EL (cell line): ENCODE data around the gene MAPKAPK3.

Source experiments
- DNase-seq: peaks from one replicate; pipeline ENCODE4 v3.0.0-alpha.2; 2016

Gene MAPKAPK3

DNA sequence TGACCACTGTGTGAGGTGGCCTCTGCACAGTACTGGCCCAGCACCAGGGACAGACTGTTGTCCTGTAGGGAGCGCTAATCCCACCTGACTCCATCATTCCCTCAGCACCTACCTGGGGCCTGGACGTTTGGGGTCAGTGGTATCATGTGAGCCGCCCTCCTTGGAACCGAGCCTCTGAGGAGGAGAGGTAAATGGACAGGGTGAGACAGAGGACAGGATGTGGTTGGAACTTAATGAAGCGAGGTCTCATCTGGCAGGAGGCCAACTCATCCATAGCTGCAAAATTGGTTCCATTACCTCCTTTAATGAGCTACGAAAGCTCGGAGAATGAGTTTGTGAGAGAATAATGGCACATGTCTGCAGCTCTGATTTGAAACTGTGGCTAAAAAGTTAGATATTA is 13.9 kb downstream of the MAPKAPK3 start:
- DNase-seq = no peak

- peak; percentile 55 for DNase-seq
Observed at GRCh38 chr3:50632450-50632849, 15.5 kb downstream of the MAPKAPK3 start.

DNA sequence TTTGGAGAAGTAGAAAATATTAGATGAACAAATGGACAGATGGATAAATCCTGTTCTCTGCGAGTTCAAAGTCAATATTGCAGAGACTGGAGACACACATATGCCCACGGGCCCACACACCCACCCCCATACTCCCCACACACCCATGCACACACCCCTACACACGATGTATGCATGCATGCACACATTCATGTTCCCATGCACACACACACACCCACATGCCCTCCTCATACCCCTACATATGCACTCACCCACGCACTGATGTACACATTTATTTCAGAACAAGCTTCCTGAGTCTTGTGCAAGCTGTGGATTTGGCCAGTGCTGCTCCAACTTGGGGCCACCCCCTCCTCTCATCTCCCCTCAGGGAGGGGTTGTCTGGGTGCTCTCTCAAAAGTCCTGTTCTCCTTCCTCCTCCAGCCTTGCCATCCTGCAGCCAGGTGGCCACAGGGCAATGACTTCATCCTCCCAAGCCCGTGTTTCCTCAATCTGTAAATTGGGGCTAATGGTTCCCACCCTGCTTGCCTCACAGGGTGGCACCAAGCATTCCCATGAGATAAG is 16.4 kb downstream of the MAPKAPK3 start:
- no peak for DNase-seq

- no peak for DNase-seq
Observed at GRCh38 chr3:50635066-50635465, 18.1 kb downstream of the MAPKAPK3 start.

DNA sequence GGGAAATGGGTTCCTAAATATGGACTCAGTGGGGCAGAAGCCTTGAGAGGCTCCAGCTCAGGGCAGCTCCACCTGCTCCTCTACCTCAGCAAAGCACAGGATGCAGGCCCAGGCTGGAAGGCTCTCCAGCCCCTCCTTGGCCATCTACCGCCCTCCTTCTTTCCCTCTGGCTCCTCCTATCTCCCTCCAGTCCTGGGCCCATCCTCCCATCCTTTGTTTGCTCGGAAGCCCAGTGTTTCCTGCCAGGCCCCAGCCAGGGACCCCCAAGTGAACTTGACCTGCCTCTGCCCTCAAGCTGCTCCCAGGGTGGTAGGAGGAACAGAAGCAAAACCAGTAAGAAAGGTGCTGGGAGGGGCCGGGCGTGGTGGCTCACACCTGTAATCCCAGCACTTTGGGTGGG is 20.1 kb downstream of the MAPKAPK3 start:
- no peak for DNase-seq

GRCh38 chr3:50637945-50638344 is 21.0 kb downstream of the MAPKAPK3 start:
- DNase-seq = no peak

DNA sequence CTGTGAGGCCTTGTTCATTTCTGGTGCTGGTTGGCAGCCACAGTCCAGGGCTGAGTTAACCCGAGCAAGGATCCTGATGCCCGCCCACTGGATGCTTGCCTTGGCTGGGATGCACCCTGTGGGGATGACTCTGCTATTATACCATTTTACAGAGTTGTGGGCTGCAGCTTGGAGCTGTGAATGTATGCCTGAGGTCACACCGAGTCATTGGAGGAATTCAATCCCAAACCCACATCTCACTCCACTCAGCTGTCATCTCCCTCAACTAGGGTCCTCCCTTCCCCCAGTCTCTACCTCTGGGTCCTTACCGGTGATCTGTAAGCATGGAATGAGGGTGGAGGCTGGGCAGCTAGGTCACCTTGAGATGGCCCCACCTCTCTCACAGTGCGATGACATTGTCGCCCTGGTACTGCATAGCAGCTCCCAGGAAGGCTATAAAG is 22.1 kb downstream of the MAPKAPK3 start:
- peak; percentile 82 for DNase-seq

DNA sequence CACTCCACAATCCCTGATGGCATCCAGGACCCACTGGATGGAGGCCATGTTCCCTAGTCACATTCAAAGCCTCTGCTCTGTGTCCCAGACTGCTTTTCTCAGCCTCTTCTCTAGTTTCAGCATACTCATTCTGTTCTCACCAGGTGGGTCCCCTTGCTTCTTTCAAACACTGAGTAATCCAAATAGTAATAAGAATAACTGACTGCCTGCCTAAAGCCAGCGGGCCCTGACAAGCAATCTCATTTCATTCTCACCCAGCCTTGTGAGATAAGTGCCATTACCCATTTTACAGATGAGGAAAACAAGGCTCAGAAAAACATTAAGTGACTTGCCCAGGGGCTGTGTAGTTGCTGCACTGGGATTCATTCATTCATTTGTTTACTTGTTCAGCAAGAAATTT is 25.4 kb downstream of the MAPKAPK3 start:
- no peak for DNase-seq

DNA sequence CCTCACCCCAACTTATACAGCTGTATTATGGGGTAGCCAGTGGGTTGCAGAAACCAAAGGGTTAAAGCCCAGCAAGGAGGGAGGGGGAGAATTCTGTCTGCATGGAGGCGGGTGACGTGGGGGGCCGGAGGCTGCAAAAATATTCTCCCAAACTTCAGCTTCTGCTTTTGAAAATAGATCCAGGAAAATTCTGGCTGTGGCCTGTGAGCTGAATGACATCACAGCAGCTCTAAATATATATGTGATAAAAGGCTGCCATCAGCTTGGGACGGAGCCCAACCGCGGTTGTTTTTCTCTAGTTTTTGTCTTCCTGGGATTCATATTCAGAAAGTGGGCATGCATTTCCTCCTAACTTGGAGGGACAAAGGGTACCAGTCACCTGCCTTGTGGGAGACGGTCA is 27.6 kb downstream of the MAPKAPK3 start:
- DNase-seq = no peak

- DNase-seq = no peak
Observed at GRCh38 chr3:50645378-50645777, 28.4 kb downstream of the MAPKAPK3 start.

DNA sequence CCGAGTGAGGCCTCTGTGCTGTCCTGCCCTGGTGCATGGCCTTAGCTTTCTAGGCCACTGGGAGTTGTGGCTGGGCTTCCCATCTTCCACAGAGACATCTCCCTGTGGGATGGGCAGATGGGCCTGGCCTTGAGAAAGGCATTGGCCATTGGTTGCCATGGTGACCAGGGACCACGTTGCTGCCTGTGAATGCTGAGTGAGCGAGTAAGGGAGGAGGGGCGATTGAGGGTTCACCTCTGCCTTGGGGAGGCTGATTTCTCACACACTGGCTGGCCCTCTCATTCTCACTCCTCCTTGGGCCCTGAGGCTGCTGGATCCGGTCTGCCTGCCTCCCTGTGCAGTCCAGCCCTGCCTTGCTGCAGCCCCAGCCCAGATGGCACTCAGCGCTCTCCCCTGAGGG is 31.4 kb downstream of the MAPKAPK3 start:
- no peak for DNase-seq

GRCh38 chr3:50648944-50649343 is 32.0 kb downstream of the MAPKAPK3 start:
- DNase-seq = no peak

- no peak for DNase-seq
Observed at GRCh38 chr3:50649451-50649931, 32.5 kb downstream of the MAPKAPK3 start.

DNA sequence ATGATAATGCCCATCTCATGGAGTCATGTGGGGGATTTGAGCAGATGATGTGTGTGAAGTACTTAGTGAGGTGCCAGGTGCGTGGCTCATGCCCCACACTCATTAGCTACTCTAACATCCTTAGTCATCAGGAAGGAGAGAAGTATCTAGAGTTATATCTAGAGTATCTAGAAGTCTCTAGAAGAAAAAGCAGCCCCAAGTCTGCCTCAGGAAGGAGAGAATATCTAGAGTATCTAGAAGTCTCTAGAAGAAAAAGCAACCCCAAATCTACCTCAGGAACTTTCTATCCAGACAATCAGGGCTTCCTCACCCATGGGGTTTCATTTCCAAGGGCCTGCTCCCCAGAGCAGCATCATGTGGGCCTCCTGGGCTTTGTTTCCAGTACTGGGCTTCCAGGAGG is 33.1 kb downstream of the MAPKAPK3 start:
- DNase-seq = no peak

DNA sequence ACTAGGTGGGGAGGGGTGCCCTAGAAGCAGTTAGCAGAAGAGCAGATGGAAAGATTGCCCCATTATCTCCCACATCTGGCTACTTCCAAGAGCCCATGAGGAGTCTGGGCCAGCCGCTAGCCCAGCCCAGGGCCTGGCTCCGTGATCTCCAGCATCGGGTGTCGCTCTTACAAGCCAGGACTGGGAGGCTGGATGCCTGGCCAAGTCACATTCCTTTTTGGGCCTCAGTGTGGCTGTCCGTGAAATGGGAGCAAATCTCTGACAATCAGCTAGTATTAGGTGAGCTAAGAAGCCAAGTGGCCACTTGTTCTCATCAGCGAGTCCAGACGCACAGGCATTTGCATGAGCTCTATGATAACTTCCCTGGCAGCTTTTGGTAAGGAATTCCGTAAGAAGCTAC is 34.5 kb downstream of the MAPKAPK3 start:
- no peak for DNase-seq

DNA sequence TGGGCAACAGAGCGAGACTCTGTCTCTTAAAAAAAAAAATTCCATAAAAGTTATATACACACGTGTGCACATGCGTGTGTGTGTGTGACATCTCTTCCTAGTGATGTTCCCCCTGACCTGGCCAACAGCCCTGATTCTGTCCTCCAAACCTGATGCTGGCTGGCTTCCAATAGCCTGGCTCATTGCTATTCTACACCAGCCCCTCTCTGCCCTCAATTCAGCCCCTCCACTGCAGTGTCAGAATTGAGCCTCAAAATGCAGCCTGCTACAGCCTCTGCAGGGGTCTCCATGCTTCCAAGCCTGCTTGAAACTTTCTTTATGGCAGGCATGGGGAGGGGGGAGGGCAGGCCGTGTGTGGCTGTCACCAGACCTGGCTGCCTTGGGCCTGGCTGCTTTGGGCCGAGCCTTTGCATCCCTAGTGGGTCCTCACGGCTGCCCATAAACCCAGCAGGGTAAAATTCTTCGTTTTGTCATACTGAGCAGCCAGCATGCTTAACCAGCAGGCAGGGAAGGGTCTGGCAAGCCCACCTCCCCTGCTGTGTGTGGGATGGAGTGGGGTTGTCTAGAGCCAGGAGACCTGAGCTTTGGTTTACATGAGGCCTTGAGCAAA is 35.1 kb downstream of the MAPKAPK3 start:
- DNase-seq = no peak

- peak; percentile 39 for DNase-seq
Observed at GRCh38 chr3:50652709-50653108, 35.8 kb downstream of the MAPKAPK3 start.

DNA sequence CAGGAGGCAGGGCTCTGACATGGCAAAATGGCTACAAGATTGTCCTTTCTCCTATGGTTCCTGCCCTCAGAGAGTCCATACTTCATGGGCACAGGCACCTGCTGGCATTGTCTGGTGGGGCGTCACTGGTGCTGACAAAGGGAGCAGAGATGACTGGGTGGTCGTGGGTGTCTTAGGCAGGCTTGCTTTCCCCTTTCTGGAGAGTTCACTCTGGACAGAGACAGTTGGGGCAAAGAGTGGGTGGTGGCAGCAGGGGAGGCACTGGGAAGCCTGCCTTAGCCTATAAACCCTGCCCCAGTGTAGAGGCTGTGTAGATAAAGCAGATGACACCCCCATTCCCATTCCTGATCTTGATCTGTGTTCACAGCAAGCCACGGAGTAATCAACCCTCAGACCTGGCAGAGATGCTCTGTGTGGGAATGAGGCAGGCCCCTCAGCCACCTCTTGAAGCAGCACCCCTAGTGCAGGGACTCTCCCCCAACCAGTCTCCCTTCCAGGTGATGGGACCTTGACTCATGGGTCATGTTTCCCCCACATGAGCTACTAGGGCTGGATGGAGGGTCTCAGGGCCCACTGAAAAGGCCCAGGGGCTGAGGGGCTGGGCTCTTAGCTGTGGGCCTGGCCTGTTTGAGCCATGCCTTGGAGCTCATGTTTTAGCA is 37.1 kb downstream of the MAPKAPK3 start:
- no peak for DNase-seq

DNA sequence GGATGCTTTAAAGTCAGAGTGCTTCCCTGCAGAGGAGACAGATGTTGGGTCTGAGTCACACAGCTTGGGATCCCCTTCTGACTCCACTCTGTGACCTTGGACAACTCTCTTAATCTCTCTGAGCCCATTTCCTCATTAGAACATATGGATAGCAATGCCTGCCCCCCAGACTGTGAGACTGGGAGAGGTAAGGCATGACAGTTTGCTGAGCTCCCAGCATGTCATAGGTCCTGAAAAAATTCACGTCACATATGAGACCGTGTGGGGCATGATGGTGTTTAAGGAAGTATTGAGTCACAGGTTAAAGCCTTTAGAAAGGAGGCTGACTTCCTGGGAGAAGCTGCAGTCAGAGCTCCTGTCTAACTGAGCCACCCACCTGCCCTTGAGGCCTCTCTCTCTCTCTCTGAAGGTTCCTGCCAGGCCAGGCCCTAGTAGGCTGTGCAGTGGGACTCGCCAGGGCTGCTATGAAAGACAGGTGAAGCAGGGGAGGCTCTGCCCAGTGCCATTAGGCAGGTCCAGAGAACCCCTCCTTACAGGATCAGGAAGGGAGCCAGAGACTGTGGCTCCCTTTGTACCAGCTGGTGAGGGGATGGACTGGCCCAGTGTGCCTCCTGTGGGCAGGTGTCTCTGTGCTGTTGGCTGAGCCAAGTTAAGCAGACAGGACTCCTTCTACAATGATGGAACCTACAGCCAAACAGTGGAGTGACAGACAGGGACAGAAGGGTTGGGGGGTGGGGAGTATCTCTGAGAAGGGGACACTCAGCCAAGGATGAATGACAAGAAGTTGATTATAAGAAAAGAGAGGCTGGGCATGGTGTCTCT is 38.3 kb downstream of the MAPKAPK3 start:
- peak; percentile 29 for DNase-seq

GRCh38 chr3:50656417-50657195 is 39.7 kb downstream of the MAPKAPK3 start:
- no peak for DNase-seq

GRCh38 chr3:50657407-50657806 is 40.5 kb downstream of the MAPKAPK3 start:
- no peak for DNase-seq

GRCh38 chr3:50657816-50658215 is 40.9 kb downstream of the MAPKAPK3 start:
- DNase-seq = no peak

GRCh38 chr3:50658416-50658815 is 41.5 kb downstream of the MAPKAPK3 start:
- peak; percentile 69 for DNase-seq
